GDM1 (cell line): ENCODE results near the gene FOXD1.
"Not testable (repeated sequence)": the region's sequence is repeated elsewhere in the genome, so short reads cannot be mapped to it uniquely, and the experiment has no call there.

ENCODE experiments used
- DNase-seq: peaks from one replicate; lab custom pipeline; 2025; lab: John Stamatoyannopoulos, UW

The FOXD1 gene

GRCh38 chr5:73417303-73418034 lies 31.1 kb downstream of the FOXD1 start:
- no peak for DNase-seq

- DNase-seq: no peak
Observed at GRCh38 chr5:73415617-73416016, 33.0 kb downstream of the FOXD1 start.

- DNase-seq: no peak
Observed at GRCh38 chr5:73415171-73415570, 33.4 kb downstream of the FOXD1 start.

- no peak for DNase-seq
Observed at GRCh38 chr5:73412597-73412988, 36.0 kb downstream of the FOXD1 start.

GRCh38 chr5:73411936-73412596 lies 36.5 kb downstream of the FOXD1 start:
- no peak for DNase-seq

- not testable (repeated sequence) for DNase-seq
Observed at GRCh38 chr5:73409927-73410326, 38.6 kb downstream of the FOXD1 start.

- no peak for DNase-seq
Observed at GRCh38 chr5:73405691-73406090, 42.9 kb downstream of the FOXD1 start.

- no peak for DNase-seq
Observed at GRCh38 chr5:73399775-73400174, 48.8 kb downstream of the FOXD1 start.
